ENCODE results near the gene MYH11.
"Not testable (repeated sequence)": the region's sequence is repeated elsewhere in the genome, so short reads cannot be mapped to it uniquely, and the experiment has no call there.

Gene MYH11

GRCh38 chr16:15839204-15839603, 17.6 kb downstream of the MYH11 start:
- not testable (repeated sequence) for DNase-seq (ENCODE audit: low spot score)

- DNase-seq (ENCODE audit: low spot score): no peak
These were observed 19.1 kb downstream of the MYH11 start for GRCh38 chr16:15837761-15838160.

- DNase-seq (ENCODE audit: low spot score): no peak
These were observed 19.7 kb downstream of the MYH11 start for GRCh38 chr16:15836965-15837611.

- no peak for DNase-seq (ENCODE audit: low spot score)
These were observed 20.8 kb downstream of the MYH11 start for GRCh38 chr16:15836074-15836473.

GRCh38 chr16:15835136-15835878, 21.5 kb downstream of the MYH11 start:
- no peak for DNase-seq (ENCODE audit: low spot score)

GRCh38 chr16:15834502-15834901, 22.3 kb downstream of the MYH11 start:
- DNase-seq (ENCODE audit: low spot score): no peak

- no peak for DNase-seq (ENCODE audit: low spot score)
These were observed 23.3 kb downstream of the MYH11 start for GRCh38 chr16:15833541-15833940.

- no peak for DNase-seq (ENCODE audit: low spot score)
These were observed 24.6 kb downstream of the MYH11 start for GRCh38 chr16:15832241-15832640.

GRCh38 chr16:15830832-15831451, 25.9 kb downstream of the MYH11 start:
- no peak for DNase-seq (ENCODE audit: low spot score)

GRCh38 chr16:15829460-15829859, 27.4 kb downstream of the MYH11 start:
- DNase-seq (ENCODE audit: low spot score): peak; percentile 5

- DNase-seq (ENCODE audit: low spot score): no peak
These were observed 29.0 kb downstream of the MYH11 start for GRCh38 chr16:15827709-15828343.

GRCh38 chr16:15827299-15827698, 29.5 kb downstream of the MYH11 start:
- DNase-seq (ENCODE audit: low spot score): no peak

GRCh38 chr16:15825750-15826305, 31.0 kb downstream of the MYH11 start:
- no peak for DNase-seq (ENCODE audit: low spot score)

- peak; percentile 3 for DNase-seq (ENCODE audit: low spot score)
These were observed 33.9 kb downstream of the MYH11 start for GRCh38 chr16:15822957-15823356.

GRCh38 chr16:15820837-15821236, 36.0 kb downstream of the MYH11 start:
- DNase-seq (ENCODE audit: low spot score): no peak

GRCh38 chr16:15819046-15819445, 37.8 kb downstream of the MYH11 start:
- DNase-seq (ENCODE audit: low spot score): no peak

- no peak for DNase-seq (ENCODE audit: low spot score)
These were observed 39.4 kb downstream of the MYH11 start for GRCh38 chr16:15817446-15817845.

- no peak for DNase-seq (ENCODE audit: low spot score)
These were observed 40.6 kb downstream of the MYH11 start for GRCh38 chr16:15816228-15816627.

GRCh38 chr16:15812401-15812750, 44.5 kb downstream of the MYH11 start:
- not testable (repeated sequence) for DNase-seq (ENCODE audit: low spot score)

GRCh38 chr16:15811481-15812400, 45.1 kb downstream of the MYH11 start:
- DNase-seq (ENCODE audit: low spot score): no peak

GRCh38 chr16:15810949-15811348, 45.9 kb downstream of the MYH11 start:
- no peak for DNase-seq (ENCODE audit: low spot score)
